Measurements from ENCODE around the gene MYD88.

The MYD88 gene

DNA sequence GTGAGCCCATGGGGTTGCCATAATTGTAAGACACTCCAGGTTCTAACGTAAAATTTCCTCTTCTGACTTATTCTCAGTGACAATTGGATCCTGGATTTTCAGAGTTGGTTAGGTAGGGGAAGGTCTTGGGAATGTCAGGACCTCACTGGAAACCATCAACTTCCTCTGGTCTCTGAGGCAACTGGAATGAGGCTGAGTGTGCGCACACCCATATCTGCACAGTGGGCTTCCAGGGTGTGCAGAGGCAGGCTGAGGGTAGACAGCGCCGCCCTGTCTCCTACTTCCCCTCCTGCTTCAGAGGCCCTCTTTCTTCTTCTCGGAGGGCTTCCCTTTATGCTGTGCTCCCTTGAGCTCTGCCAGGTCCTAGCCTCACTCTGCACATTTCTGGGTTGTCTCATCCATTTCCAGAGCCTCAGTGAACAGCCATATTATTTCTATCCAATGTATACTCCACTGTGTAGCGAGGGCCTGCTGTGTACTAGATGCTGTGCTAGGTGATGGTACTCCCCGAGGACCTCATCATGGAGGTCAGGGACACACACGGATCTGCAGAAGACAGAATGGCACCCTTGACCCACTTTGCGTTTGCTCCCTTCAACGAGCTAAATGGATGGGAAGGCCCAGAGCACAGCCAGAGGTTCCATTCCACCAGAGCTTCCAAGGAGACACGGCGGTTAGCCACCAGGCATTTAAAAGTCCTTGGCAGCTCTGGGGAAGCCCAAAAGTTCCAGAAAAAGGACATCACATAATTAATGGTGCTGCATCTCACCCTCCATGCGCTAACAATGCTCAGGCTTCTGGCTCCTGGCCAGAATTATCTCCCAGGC is 19.8 kb upstream of the MYD88 start:
- H3K4me3 ChIP-seq (ENCODE audit: low read depth, low read length), result no peak overlapping the region
- TF ChIP-seq CTCF (IDR thresholded peaks at IDR 0.05; ENCODE audit: borderline replicate concordance, insufficient read depth, low read depth, low read length), result no peak

- no peak overlapping the region for H3K4me3 ChIP-seq (ENCODE audit: low read depth, low read length)
- TF ChIP-seq CTCF (IDR thresholded peaks at IDR 0.05; ENCODE audit: borderline replicate concordance, insufficient read depth, low read depth, low read length), result no peak
Observed at GRCh38 chr3:38119248-38119544, 19.3 kb upstream of the MYD88 start.

DNA sequence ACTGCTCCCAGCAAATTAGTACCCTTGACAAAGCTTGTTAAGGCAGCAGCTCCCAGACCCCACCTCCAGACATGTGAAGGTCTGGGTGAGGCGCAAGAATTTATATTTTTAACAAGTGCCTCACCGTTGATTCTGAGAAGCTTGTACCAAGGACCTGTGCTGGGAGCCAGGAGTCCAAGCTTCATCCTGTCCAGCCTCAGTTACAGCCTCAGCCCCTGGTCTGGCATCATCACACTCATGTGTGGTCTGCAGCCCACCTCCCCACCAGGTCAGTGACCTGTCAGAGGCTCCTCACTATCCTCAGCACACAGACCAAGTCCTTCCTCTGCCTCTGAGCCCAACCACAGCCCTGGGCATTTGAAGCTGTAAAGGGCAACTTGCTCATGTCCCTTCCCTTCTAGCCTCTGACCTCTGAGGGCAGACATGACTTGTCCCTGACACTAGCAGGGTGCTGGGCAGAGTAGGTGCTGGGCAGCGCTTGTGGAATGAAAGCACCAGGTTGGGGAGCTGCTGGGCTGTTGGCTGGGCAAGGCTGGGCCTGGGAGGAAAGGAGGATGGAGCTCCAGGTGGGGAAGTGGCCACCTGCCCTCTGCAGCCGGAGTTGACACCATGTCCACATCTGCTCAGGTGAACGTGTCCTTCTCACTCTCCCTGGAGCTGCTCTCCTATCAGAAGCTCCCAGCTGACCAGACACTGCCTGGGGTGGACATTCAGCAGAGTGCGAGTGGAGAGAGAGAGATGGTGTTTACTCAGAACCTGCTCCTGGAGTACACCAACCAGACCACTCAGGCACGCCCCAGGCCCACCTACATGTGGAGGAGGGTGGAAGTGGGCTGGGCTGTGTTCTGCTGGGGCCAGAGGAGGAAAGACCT is 18.4 kb upstream of the MYD88 start:
- no peak overlapping the region for H3K4me3 ChIP-seq (ENCODE audit: low read depth, low read length)
- TF ChIP-seq CTCF (IDR thresholded peaks at IDR 0.05; ENCODE audit: borderline replicate concordance, insufficient read depth, low read depth, low read length), result no peak

GRCh38 chr3:38120693-38121450 is 17.6 kb upstream of the MYD88 start:
- TF ChIP-seq CTCF (IDR thresholded peaks at IDR 0.05; ENCODE audit: borderline replicate concordance, insufficient read depth, low read depth, low read length), result no peak
- no peak overlapping the region for H3K4me3 ChIP-seq (ENCODE audit: low read depth, low read length)

DNA sequence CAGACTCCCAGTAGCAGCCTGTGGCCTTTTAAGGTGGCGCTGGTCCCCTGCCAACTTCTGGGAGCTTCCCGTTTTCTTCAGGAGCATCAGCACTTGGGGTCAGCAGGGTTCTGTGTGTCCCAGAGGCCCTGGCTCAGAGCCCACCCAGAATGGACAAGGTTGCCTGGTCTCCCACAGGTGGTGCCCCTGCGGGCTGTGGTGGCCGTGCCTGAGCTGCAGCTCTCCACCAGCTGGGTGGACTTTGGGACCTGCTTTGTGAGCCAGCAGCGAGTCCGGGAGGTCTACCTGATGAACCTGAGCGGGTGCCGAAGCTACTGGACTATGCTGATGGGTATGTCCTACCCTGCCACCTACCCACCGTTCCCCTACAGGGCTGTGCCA is 17.0 kb upstream of the MYD88 start:
- no peak for TF ChIP-seq CTCF (IDR thresholded peaks at IDR 0.05; ENCODE audit: borderline replicate concordance, insufficient read depth, low read depth, low read length)
- H3K4me3 ChIP-seq (ENCODE audit: low read depth, low read length), result no peak overlapping the region

DNA sequence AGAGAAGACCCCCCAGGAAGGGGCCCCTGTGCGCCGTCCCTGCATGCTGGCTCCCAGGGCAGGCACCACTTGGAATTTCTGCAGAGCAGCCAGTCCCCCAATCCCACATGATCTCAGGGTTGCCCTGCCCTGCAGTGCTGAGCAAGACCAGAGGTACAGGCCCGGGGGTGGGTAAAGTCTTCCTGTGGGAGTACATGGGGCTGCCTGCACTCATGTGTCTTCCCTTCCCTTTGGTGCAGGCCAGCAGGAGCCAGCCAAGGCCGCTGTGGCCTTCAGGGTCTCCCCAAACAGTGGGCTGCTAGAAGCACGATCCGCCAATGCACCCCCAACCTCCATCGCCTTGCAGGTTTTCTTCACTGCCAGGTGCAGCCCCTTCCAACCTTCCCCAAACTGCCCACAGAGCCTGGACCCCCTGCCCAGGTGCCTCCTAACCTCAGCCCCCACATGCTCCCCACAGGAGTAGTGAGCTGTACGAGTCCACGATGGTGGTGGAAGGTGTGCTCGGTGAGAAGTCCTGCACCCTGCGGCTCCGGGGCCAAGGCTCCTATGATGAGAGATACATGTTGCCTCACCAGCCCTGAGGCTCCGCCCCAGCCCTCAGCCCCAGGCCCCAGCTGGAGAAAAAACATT is 16.5 kb upstream of the MYD88 start:
- H3K4me3 ChIP-seq (ENCODE audit: low read depth, low read length), result no peak overlapping the region
- no peak for TF ChIP-seq CTCF (IDR thresholded peaks at IDR 0.05; ENCODE audit: borderline replicate concordance, insufficient read depth, low read depth, low read length)
